ENCODE measurements around the gene MAT1A. TPM values are rescaled to one million over a fixed set of nuclear protein-coding genes. Genes with fewer than 3 reads are reported as not detected.

Gene MAT1A
- polyA plus RNA-seq, 3 donors, result 0.11 to 4.4 TPM; not detected in 1

DNA sequence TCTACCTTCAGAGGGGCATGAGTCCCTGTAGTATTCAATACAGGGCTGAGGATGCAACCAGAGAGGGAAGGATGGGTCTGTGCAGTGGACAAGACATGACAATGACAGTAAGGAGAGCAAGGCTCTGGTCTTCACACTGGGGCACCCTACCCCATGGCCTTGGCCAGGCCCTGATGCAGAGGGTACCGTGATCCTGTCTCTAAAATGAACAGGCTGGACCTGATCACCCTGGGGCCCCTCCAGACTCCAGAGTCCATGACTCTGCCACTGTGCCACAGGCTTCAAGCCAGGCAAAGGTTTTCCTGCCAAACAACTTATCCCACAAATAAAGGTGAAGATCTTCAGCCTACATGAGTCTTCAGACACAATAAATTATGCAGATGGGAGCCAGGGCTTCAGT is 4.9 kb downstream of the MAT1A start:
- 43 to 95% (median 94%) methylated on average over 1 of the region's 1 CpG for WGBS, 3 donors
- H3K27ac ChIP-seq (ENCODE audit: low read depth, low read length), result no peak overlapping the region

DNA sequence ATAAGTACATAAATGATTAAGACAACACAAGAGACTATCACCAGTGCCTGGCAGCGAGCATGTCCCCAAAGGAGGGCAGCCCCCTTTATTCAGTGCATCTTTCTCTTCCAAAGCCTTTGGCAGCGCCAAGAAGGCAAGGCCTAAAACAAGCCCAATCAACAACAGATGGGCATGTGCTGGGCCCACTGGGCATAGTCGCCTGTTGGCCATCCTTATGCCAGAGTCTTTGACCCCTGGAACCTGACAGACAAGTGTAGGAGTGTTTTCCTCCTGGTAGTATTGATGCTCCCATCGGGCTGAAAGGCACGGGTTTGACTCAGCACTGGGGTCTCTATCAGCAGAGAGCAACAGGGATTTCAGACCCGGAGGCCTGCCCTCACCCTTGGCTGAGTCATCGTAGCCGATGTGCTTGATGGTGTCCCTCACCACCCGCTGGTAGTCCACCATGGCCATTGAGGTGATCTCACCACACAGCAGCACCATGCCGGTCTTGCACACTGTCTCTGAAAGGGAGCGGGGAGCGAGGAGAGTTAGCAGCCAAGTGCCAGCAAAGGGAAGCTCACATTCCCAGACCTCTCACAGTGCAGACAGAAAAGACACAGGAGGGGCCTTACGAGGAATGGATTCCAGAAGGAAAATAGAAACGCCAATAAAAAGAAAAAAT is 5.8 kb downstream of the MAT1A start:
- no peak overlapping the region for H3K27ac ChIP-seq (ENCODE audit: low read depth, low read length)
- WGBS, 3 donors, result 92 to 93% (median 93%) methylated on average over 14 of the region's 14 CpGs

DNA sequence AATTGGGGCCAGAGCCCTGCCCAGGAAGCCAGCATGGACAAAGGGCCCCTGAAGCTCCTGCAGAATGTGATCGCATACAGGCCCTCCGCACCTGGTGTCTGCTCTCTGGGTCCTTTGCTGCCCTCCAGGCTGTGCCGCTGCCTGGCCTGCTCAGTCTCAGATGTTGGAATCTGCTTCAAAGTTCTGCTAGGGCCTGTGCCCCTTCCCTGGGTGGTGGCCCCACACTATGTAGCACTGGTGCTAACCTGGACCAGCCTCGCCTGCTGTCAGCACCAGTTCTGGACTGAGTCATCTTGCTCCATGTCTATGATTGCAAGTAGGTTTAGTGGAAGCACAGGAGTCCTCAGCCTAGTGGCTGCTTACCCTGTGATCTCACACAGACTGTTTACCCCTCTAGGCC is 6.3 kb downstream of the MAT1A start:
- H3K27ac ChIP-seq (ENCODE audit: low read depth, low read length), result no peak overlapping the region
- WGBS, 3 donors, result 96 to 100% (median 97%) methylated on average over 4 of the region's 4 CpGs

DNA sequence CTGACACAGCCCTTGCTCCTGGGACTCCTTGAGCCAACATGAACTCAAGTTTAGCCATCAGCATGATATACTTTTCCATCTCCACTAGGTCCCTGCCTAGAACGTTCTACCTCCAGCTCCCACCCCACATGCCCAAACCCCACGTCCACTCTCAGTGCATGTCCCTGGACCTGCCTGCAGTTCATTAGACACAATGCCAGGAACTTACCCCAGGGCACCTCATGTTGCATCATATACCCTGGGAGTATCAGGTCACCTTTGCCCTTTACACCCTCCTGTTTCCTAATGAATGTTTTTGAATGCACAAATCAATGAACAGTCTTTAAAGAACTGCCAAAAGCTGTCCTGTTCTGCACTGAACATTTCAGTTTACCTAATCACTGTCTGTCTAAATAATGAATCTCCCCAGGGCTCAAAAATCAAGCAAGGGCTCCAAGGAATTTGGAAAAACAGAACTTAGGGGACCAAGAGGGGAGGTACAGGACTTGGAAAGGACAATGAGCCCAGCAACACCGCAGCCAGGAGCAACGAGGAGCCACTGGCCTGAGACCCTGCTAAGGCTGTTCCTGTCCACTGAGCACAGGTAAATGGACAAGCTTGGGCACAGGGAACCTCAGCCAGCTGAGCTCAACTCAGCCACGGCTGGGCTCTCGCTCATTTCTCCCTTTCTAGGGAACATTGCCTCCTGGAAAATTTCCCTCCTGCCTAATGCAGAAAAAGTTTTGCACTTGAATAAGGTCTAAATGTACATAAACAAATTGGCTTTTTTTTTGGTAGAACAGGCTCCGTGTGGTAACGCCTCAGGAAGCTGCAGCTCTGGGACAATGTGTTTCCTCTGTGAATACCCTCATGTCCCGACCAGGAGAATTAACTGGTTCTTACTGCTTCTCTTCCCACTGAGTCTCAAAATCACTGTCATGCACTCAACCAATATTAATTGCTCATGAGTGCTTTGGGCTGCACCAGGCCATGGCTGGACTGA is 7.4 kb downstream of the MAT1A start:
- 37 to 64% (median 60%) methylated on average over 9 of the region's 9 CpGs for WGBS, 3 donors
- H3K27ac ChIP-seq (ENCODE audit: low read depth, low read length), result no peak overlapping the region

DNA sequence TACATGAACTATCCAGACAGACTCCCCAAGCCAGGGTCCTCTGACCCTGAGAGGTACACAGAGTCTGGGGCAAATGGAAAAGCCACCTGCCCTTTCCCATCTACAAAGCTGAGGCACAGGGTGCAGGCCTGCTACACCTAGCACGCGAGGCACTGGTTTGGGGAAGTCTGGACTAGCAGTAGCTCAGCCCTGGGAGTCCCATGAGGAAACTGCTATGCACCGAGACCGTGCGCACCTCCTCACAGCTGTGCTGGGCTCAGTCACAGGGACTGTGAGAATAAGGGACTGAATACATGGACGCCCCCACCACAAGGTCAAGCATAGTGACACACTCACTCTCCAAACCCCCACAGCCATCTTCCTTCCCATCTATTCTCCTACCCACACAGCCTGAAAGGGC is 8.2 kb downstream of the MAT1A start:
- no peak overlapping the region for H3K27ac ChIP-seq (ENCODE audit: low read depth, low read length)
- 45 to 69% (median 62%) methylated on average over 6 of the region's 6 CpGs for WGBS, 3 donors

DNA sequence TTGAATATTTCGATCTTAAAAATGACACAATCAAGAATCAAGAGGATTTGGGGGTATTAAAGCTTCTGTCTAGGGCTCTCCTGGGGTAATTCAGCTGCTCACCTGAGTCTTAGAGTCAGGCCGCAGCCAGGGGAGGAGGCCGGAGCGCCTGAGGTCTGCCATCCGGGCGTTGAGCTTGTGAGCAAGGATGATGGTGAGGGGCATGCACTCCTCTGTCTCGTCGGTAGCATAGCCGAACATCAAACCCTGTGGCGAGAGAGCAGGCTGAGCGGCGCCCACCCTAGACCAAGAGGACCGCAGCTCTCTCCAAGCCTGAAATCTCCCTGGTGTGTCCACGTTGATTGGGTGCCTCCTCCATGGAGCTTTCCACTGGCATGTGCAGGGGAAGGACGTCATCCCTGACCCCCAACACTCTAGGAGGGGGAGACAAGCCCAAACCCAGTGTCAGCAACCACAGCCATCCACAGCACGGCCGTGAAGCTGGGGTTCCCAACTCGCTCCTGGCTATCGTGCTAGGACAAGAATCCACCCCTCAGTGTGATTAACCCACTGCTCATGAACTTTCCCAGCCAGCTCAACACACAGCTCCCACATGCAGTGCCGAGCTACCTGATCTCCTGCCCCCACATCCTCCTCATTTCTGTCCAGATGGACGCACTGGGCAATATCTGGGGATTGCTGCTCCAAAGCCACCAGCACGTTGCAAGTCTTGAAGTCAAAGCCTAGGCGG is 9.2 kb downstream of the MAT1A start:
- no peak overlapping the region for H3K27ac ChIP-seq (ENCODE audit: low read depth, low read length)
- 91 to 93% (median 92%) methylated on average over 23 of the region's 23 CpGs for WGBS, 3 donors

DNA sequence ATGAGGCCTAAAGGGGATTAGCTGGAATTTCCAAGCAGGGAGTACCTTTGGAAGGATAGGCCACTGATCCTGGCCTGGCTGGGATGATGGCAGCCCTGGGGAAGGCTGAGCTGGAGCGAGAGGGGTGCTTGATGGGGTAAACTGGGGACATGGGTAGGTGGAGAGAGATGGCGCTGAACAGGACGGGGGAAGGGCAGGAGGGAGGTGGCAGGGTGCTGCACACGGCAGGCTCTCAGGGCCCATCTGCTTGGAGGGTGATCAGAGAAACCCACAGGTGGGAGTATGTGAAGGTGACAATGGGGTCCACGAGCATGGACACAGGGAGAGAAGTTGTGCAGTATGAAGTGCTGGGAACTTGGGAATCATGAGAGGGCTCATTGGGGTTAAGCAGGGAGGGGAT is 10.3 kb downstream of the MAT1A start:
- 89 to 92% (median 91%) methylated on average over 5 of the region's 5 CpGs for WGBS, 3 donors
- no peak overlapping the region for H3K27ac ChIP-seq (ENCODE audit: low read depth, low read length)

DNA sequence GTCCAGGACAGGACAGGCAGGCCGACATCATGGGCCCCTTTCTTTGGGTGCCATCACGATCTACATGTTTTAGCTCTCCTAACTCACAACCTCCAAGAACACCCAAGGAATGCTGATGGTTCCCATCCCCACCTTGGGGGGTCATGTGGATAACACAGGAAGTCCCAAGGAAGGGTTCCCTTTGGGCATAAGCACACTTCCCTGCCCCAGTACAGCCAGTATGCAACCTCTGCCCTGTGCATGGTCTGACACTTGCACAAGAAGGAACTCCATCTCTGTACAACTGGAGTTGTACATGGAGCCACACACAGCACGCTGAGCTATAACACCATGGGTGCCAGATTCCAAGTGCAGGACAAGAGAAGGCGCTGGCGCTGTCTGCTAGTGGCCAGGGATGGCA is 11.0 kb downstream of the MAT1A start:
- 93 to 94% (median 93%) methylated on average over 5 of the region's 5 CpGs for WGBS, 3 donors
- H3K27ac ChIP-seq (ENCODE audit: low read depth, low read length), result no peak overlapping the region

DNA sequence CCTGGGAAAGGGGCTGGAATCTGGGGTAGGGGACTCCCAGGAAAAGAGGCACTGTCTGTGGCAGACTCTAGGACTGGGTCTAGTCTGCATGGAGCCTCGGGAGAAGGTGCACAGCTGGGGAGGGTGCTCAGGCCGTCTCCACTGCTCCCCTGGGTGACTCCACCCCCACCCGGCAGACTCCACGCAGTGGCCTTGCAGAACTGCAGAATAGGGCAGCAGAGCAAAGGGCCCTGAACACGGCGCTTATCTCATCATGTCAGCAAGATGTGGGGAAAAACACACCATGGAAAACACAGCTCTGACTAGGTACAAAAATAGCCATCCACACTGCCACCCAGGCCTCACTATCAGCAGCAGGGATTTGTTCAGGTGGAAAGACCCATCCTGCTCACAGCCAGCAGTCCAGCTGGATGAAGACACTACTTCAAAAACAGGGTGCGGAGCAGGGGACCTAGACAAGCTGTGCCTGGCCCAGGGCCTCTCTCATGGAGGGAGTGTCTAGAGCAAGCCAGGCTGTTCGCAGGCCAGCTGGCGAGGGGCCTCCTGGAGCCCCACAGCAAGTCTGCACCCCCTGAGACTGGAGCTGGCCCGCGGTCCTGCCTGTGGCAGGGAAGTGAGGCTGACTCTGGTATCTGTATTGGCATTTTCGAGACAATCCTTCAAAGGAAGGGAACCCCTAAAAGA is 11.7 kb downstream of the MAT1A start:
- no peak overlapping the region for H3K27ac ChIP-seq (ENCODE audit: low read depth, low read length)
- WGBS, 3 donors, result 39 to 85% (median 78%) methylated on average over 12 of the region's 12 CpGs

DNA sequence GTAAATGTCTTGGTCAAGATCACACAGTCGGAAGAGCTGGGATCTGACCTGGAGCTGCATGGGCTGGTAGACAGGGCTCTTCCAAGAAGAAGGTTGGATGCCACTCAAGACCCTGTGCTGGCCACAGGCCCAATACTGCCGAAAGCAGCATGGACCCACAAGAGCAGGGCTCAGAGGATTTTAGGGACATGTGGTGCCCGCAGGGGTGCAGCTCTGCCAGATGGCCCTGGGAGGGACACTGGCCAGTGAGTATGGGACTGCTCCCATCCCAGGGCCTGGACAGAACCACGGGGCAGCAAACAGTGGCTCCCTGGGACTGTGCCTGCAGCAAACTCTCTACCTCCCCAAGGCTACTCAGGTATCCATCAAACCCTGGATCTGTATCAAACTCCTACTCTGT is 12.4 kb downstream of the MAT1A start:
- 67 to 95% (median 95%) methylated on average over 4 of the region's 4 CpGs for WGBS, 3 donors
- no peak overlapping the region for H3K27ac ChIP-seq (ENCODE audit: low read depth, low read length)

DNA sequence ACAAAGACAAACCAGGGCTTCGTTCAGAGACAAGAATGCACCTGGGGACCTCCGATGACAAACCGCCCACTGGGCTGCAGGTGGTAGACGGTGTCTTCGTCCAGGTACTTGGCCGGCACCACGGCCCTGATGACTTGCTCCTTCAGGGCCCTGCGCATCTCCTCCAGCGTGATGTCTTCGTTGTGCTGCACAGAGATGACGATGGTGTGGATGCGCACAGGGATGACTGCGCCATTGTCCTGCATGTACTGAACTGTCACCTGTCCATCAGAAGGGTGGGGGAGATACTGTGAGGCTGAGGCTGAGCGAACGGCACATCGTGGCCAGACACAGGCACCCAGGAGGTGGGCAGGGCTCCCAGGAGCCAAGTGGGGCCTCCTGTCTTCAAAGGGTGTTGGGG is 13.1 kb downstream of the MAT1A start:
- 94 to 97% (median 94%) methylated on average over 16 of the region's 16 CpGs for WGBS, 3 donors

DNA sequence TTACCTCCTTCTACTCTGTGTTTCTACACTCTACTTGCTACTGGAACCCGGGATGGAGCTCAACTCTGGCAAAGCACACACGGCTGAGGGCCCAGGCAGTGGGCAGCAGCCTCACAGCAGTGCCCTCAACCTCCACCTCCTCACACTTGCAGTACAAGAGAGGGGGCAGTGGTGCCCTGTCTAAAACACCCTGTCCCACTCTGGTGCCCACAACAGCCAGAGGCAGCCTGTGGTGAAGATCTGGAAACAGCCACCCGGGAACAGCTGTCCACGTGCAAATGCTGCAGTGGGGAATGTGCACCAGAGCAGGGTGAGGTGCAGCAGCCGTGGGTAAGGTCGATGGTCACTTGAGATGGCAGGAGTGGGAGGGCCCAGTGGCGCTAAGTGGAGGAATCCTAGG is 13.7 kb downstream of the MAT1A start:
- no peak overlapping the region for H3K27ac ChIP-seq (ENCODE audit: low read depth, low read length)
- 68 to 83% (median 77%) methylated on average over 7 of the region's 7 CpGs for WGBS, 3 donors

More for the DNA sequence above, 13.1 kb downstream of the MAT1A start:
- H3K27ac ChIP-seq (ENCODE audit: low read depth, low read length), result no peak overlapping the region

DNA sequence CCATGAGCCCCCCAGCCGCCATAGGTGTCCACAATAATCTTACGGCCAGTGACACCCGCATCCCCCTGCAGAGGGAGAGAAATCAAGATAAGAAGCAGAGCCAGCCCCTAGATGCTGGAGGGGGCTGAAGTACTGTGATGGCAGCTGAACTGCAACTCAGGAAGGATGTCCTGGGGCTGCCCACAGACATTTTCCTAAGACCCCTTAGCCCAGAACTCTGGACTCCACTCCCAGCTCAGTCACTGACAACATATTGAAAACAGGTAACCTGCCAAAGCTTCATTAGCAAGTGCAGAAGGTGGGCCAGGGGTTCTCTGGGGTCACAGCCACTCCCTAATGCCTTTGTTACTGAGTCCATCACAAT is 14.3 kb downstream of the MAT1A start:
- 92 to 96% (median 94%) methylated on average over 3 of the region's 3 CpGs for WGBS, 3 donors
- H3K27ac ChIP-seq (ENCODE audit: low read depth, low read length), result no peak overlapping the region

DNA sequence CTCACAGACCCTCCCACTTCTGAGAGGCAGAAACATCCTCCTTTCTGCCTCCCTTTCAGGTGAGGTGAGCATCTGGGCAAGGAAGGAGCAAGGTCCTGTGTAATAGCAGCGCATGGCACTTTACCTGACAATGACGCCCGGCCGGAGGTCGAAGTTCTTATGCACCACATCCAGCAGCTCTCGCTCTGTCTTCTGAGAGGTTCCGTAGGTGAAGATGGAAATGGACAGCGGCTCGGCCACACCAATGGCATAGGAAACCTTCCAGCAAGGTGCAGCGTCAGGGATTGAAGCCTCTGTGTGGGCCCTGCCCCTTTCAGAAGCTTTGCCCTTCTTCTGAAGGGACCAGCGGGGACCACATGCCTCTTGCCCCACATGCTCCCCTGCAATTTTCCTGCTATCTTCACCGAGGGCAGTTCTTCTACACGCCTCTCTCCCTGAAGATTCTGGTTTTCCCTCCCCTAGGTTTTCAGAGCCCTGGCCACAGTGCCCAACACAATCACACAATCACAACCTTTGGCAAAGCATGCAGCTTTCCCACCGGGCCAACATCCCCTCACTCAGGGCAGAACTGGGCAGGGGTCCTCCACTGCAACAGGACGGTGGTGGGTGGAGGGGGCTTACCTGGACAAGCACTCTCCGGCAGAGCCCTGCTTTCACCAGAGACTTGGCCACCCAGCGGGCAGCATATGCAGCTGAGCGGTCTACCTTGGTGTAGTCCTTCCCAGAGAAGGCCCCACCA is 14.9 kb downstream of the MAT1A start:
- WGBS, 3 donors, result 90 to 91% (median 90%) methylated on average over 18 of the region's 18 CpGs
- no peak overlapping the region for H3K27ac ChIP-seq (ENCODE audit: low read depth, low read length)

DNA sequence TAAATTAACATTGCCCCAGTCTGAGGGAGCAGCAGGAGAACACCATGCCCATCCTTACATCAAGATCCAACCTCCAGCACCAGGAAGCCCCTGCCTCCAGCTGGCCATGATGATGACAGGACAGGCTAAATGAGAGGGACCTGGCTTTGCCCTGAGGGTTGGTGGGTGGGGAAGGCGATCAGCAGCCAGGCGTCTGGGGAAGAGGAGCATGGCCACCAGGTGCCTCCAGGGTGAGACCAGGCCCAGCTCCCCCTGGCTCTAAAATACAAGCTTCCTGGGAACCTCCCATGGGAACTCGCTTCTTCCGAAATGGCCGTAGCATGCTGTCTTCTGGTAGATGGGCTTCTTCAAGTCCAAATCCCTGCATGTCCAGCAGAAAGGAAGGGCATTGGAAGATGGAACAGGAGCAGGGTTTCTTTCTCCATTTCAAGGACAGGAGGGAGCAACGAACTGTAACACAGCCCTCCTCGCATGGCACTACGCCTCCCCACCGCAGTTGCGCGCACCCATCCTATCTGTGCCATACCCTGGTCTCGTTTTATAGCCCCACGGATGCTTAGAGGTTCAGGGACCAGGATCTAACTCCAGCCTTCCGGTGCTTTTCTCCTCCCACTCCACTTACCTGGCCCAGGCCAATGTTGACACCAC is 15.8 kb downstream of the MAT1A start:
- no peak overlapping the region for H3K27ac ChIP-seq (ENCODE audit: low read depth, low read length)

DNA sequence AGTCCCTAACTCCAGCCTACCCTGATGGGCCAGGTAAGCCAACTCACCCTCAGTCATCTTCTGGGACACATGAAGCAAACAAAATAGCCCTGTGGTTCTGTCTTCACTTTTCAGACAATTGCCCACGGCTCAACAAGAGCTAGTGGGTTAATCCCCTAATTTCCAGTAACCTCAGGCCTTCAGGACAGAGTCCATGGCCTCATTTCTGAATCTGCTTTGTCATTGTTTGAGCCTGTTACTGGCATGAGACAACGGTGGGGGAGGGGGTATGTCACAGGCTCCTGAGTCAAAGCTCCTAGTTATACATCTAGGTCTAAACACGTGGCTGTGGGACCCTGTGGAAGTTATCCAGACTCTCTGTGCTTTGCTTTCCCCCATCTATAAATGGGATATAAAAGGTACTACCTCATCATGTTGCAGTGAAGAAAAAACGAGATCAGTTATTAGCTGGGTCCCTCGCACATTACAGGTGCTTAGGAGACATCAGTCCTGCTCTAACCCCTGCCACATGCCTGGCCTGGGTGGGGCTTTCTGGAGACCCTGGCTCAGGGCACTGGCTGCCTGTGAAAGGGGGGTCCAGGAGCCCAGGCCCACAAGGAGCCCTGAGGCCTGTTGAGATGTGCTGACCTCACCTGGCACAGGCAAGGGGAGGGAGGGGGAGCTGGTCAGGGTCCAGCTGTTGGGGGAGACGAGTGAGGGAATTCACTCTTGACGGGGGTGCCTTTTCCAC is 16.5 kb downstream of the MAT1A start:
- 43 to 75% (median 63%) methylated on average over 7 of the region's 7 CpGs for WGBS, 3 donors
- H3K27ac ChIP-seq (ENCODE audit: low read depth, low read length), result no peak overlapping the region

More for the DNA sequence above, 15.8 kb downstream of the MAT1A start:
- WGBS, 3 donors, result 83 to 87% (median 87%) methylated on average over 14 of the region's 14 CpGs

DNA sequence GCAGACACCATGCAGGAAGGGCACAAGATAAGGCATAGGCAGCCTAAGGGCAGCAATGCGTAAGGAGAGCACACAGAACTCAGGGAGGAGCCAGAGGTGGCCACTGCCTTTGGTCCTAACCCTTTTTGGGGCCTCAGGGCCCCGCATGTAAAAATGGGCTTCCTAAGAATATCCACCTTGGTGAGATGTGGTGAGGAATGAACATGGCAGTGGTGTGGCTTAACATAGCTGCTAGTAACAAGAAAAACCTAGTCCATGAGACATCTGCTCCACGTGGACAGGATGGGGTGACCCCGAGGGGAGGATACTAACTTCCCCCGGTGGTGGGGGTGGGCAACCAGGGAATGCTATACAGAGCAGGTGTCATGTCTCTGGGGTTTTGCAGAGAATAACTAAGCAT is 18.0 kb downstream of the MAT1A start:
- WGBS, 3 donors, result 67 to 72% (median 69%) methylated on average over 5 of the region's 5 CpGs

More for the DNA sequence above, 18.0 kb downstream of the MAT1A start:
- no peak overlapping the region for H3K27ac ChIP-seq (ENCODE audit: low read depth, low read length)
